Cardiac muscle cell (in vitro differentiated cells and primary cell): ENCODE results near the gene BTBD18. TPM values are rescaled to one million over a fixed set of nuclear protein-coding genes. Genes with fewer than 3 reads are reported as not detected.

Source experiments
- DNase-seq, 2 donors: peaks; one replicate each; pipeline versions ENCODE4 v3.0.0 to v3.0.0-alpha.2; 2010 to 2017; ENCODE audit warnings: low read depth in 1 of 2, low spot score in 1 of 2
- H3K27ac ChIP-seq: fragments of 200-600 bp; sonication (generic); 2 replicates; pipeline ENCODE4 v1.5.1; 2016
- H3K27me3 ChIP-seq: fragments of 200-600 bp; sonication (generic); 2 replicates; pipeline ENCODE4 v1.6.0; 2016; ENCODE audit warnings: control low read depth
- H3K36me3 ChIP-seq: fragments of 200-600 bp; sonication (generic); 2 replicates; pipeline ENCODE4 v1.5.1; 2016; ENCODE audit warnings: control low read depth
- H3K4me1 ChIP-seq: fragments of 200-600 bp; sonication (generic); 2 replicates; pipeline ENCODE4 v1.8.1; 2017; ENCODE audit warnings: low read depth, mild to moderate bottlenecking, mixed run types
- H3K4me3 ChIP-seq: fragments of 200-600 bp; sonication (generic); 2 replicates; pipeline ENCODE4 v1.5.1; 2016; ENCODE audit warnings: mild to moderate bottlenecking
- H3K9me3 ChIP-seq: fragments of 200-600 bp; sonication (generic); 2 replicates; pipeline ENCODE4 v1.5.1; 2017; ENCODE audit warnings: low read depth, mild to moderate bottlenecking, control low read depth
- CTCF ChIP-seq: IDR thresholded peaks from 2 replicates; pipeline ENCODE4 v1.5.1; 2012; ENCODE audit warnings: low read depth, mild to moderate bottlenecking, low read length
- polyA plus RNA-seq: library from polyadenylated mRNA; unstranded; fragments of >200 nt; fragmentation: Nextera tagmentation; extraction: Ambion mirVana; gene quantifications from 2 replicates; pipeline ENCODE4 v1.2.1, GENCODE V29; 2016
- total RNA-seq: library from RNA; depleted of rRNA; stranded (reverse); fragments of >200 nt; gene quantifications from 2 replicates; pipeline ENCODE4 v1.2.3, GENCODE V29; 2016

The BTBD18 gene
- total and polyA plus RNA-seq, 2 experiments from 2014 or later, result 1.5 TPM; not detected in 1

GRCh38 chr11:57787920-57788702 is 36.5 kb upstream of the BTBD18 start:
- no peak for TF ChIP-seq CTCF
- Histone ChIP-seq H3K4me3 (no peak overlapping the region), H3K36me3 (peaks cover 16% of the 10 kb centered on the region), H3K27me3 (no peaks in the 10 kb centered on the region), H3K4me1 (peaks cover 22% of the 10 kb centered on the region), H3K9me3 (no peaks in the 10 kb centered on the region), H3K27ac (peak overlapping the region; percentile 76)
- peak in 1 of 2 donors; percentile 40 for DNase-seq

- Histone ChIP-seq H3K4me1 (peaks cover 28% of the 10 kb centered on the region), H3K27me3 (no peaks in the 10 kb centered on the region), H3K9me3 (no peaks in the 10 kb centered on the region), H3K36me3 (peaks cover 9% of the 10 kb centered on the region), H3K27ac (peak overlapping the region; percentile 76), H3K4me3 (no peak overlapping the region)
- TF ChIP-seq CTCF, result no peak
- DNase-seq, result no peak
Observed at GRCh38 chr11:57787006-57787604, 35.5 kb upstream of the BTBD18 start.

- Histone ChIP-seq H3K4me3 (no peak overlapping the region), H3K4me1 (peaks cover 35% of the 10 kb centered on the region), H3K36me3 (peaks cover 5% of the 10 kb centered on the region), H3K27ac (peak overlapping the region; percentile 76), H3K9me3 (no peaks in the 10 kb centered on the region), H3K27me3 (no peaks in the 10 kb centered on the region)
- no peak for TF ChIP-seq CTCF
- no peak for DNase-seq
Observed at GRCh38 chr11:57786436-57786835, 34.8 kb upstream of the BTBD18 start.

GRCh38 chr11:57785072-57785471 is 33.5 kb upstream of the BTBD18 start:
- Histone ChIP-seq H3K27ac (no peak overlapping the region), H3K4me1 (peaks cover 48% of the 10 kb centered on the region), H3K27me3 (no peaks in the 10 kb centered on the region), H3K36me3 (no peaks in the 10 kb centered on the region), H3K4me3 (no peak overlapping the region), H3K9me3 (no peaks in the 10 kb centered on the region)
- no peak for TF ChIP-seq CTCF
- no peak for DNase-seq

- TF ChIP-seq CTCF, result no peak
- DNase-seq, result peak in 1 of 2 donors; percentile 62
- Histone ChIP-seq H3K27ac (peak overlapping the region; percentile 100), H3K4me1 (peaks cover 57% of the 10 kb centered on the region), H3K36me3 (no peaks in the 10 kb centered on the region), H3K4me3 (no peak overlapping the region), H3K9me3 (no peaks in the 10 kb centered on the region), H3K27me3 (no peaks in the 10 kb centered on the region)
Observed at GRCh38 chr11:57781529-57781943, 29.9 kb upstream of the BTBD18 start.
